Stimulated activated CD4-positive, alpha-beta T cell treated with anti-CD3 and anti-CD28 coated beads, Interleukin-1b, Interleukin-23, amount 100 ng/mL, for 48 hours (primary cell): ENCODE measurements around the gene CTSC.

ENCODE experiments used
- DNase-seq: peaks from one replicate; pipeline ENCODE4 v3.0.0-alpha.2; 2020

CTSC gene

GRCh38 chr11:88337181-88337986 lies at the start of gene CTSC:
Gene CTSC (minus strand): TSS chr11:88337736. CDS start chr11:88337672, 64 bp downstream.
- DNase-seq: peak; percentile 92

- no peak for DNase-seq
Observed at GRCh38 chr11:88384669-88385005, 47.1 kb upstream of the CTSC start.

GRCh38 chr11:88384004-88384668 lies 46.6 kb upstream of the CTSC start:
- DNase-seq: no peak

- no peak for DNase-seq
Observed at GRCh38 chr11:88383447-88383846, 45.9 kb upstream of the CTSC start.

- no peak for DNase-seq
Observed at GRCh38 chr11:88379130-88379529, 41.6 kb upstream of the CTSC start.

GRCh38 chr11:88378422-88379066 lies 41.0 kb upstream of the CTSC start:
- no peak for DNase-seq

GRCh38 chr11:88377646-88378045 lies 40.1 kb upstream of the CTSC start:
- DNase-seq: no peak

- DNase-seq: no peak
Observed at GRCh38 chr11:88377144-88377543, 39.6 kb upstream of the CTSC start.

GRCh38 chr11:88375927-88376470 lies 38.5 kb upstream of the CTSC start:
- DNase-seq: no peak

- DNase-seq: no peak
Observed at GRCh38 chr11:88370782-88371181, 33.2 kb upstream of the CTSC start.

GRCh38 chr11:88367310-88367709 lies 29.8 kb upstream of the CTSC start:
- DNase-seq: no peak

- no peak for DNase-seq
Observed at GRCh38 chr11:88363648-88364065, 26.1 kb upstream of the CTSC start.

GRCh38 chr11:88363004-88363403 lies 25.5 kb upstream of the CTSC start:
- no peak for DNase-seq

- DNase-seq: no peak
Observed at GRCh38 chr11:88360141-88360540, 22.6 kb upstream of the CTSC start.

- DNase-seq: no peak
Observed at GRCh38 chr11:88359541-88359940, 22.0 kb upstream of the CTSC start.

GRCh38 chr11:88359114-88359513 lies 21.6 kb upstream of the CTSC start:
- no peak for DNase-seq

- DNase-seq: no peak
Observed at GRCh38 chr11:88358040-88358431, 20.5 kb upstream of the CTSC start.

GRCh38 chr11:88357323-88358039 lies 19.9 kb upstream of the CTSC start:
- DNase-seq: no peak

GRCh38 chr11:88355887-88356286 lies 18.4 kb upstream of the CTSC start:
- DNase-seq: no peak

GRCh38 chr11:88354912-88355311 lies 17.4 kb upstream of the CTSC start:
- DNase-seq: no peak

- DNase-seq: no peak
Observed at GRCh38 chr11:88353835-88354496, 16.4 kb upstream of the CTSC start.

- DNase-seq: no peak
Observed at GRCh38 chr11:88353386-88353785, 15.8 kb upstream of the CTSC start.

- no peak for DNase-seq
Observed at GRCh38 chr11:88352139-88352538, 14.6 kb upstream of the CTSC start.
